Measurements from ENCODE around the gene TMEM132D.

The TMEM132D gene

DNA sequence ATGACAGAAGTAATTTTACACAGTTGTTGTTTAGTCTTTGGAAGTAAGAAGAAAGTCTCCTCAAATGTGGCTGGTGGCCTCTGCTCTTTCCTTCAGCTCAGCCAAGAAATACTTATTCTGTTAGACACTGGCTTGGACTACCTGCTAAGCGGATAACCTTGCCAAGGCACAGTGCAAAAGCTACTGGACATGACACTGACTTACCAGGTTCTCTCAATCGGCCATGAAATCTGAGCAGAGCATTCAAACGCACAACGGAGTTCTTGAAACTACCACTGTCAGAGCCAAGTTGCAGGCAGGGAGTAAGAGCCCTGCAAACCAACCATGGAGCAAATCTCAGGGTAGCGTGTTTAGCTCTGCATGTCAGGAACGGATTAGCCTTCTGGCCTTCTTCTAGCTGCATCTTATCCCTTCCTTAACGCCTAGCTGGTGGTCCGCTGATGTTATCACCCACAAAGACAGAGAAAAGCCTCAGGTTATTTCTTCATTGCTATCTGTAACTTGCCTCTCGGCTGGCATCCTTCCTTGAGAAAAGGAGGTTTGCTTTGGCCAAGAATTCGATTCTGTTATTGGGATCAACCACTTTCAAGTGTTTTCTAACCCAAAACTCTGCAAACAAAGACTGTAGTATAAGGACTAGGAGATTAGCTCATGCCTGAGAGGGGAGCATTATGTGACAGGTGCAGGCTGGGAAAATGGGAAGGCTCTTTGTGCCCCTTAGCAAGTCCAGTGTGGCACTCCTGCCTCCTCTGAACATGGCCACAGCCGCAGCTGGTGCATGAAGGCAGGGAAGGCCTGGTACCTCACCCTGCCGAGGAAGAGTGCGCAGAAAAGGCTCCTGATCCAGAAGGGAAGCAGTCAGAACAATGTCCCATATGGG, 827.1 kb downstream of the TMEM132D start:
- no peak for DNase-seq
- H3K27ac Mint-ChIP-seq, result peak overlapping the region; percentile 29
- H3K4me3 Mint-ChIP-seq, result no peak overlapping the region
- TF ChIP-seq, protein P1, sequence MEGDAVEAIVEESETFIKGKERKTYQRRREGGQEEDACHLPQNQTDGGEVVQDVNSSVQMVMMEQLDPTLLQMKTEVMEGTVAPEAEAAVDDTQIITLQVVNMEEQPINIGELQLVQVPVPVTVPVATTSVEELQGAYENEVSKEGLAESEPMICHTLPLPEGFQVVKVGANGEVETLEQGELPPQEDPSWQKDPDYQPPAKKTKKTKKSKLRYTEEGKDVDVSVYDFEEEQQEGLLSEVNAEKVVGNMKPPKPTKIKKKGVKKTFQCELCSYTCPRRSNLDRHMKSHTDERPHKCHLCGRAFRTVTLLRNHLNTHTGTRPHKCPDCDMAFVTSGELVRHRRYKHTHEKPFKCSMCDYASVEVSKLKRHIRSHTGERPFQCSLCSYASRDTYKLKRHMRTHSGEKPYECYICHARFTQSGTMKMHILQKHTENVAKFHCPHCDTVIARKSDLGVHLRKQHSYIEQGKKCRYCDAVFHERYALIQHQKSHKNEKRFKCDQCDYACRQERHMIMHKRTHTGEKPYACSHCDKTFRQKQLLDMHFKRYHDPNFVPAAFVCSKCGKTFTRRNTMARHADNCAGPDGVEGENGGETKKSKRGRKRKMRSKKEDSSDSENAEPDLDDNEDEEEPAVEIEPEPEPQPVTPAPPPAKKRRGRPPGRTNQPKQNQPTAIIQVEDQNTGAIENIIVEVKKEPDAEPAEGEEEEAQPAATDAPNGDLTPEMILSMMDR (IDR thresholded peaks at IDR 0.05), result no peak
- peaks cover 14% of the 10 kb centered on the region for H3K27me3 Mint-ChIP-seq (ENCODE audit: low read depth, poor library complexity)
- no peaks in the 10 kb centered on the region for H3K9me3 Mint-ChIP-seq
- no peaks in the 10 kb centered on the region for H3K36me3 Mint-ChIP-seq (ENCODE audit: low read depth)
- peaks cover 16% of the 10 kb centered on the region for H3K4me1 Mint-ChIP-seq

DNA sequence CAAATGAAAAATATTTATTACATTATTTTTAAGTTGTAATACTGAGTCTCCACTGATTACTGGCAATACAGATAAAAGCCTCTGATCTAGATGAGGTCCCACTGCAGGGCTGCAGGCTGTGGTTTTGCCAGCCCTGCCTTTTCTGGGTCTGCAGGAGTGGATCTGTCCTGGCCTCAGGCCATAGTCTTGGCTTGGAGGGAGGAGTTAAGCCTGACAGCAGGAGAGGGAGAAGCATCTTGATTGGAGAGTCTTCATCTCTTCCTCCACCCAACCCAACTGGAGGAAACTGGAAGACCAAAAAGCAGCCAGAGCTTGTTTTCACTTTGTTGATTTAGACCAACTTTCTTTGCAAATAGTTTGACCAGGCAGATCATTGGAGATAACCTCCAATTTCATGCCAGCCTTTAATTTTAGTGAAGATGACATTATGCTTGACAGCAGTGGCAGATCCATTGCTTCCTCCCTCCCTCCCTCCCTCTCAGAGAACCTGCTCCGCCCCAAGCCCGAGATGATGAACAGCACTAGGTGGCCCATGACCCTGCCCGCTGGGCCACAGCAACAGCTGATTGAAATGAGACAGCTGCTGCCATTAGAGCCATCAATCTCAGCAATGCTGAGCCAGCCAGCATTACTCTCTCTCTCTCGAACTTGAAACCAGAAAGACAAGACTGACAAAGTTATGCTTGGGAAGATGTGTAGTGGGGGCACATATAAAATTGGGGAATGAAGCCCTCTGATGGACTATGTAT, 828.2 kb downstream of the TMEM132D start:
- Mint-ChIP-seq H3K27me3 (ENCODE audit: low read depth, poor library complexity) (peaks cover 15% of the 10 kb centered on the region), H3K36me3 (ENCODE audit: low read depth) (no peaks in the 10 kb centered on the region), H3K9me3 (no peaks in the 10 kb centered on the region), H3K4me3 (no peak overlapping the region), H3K27ac (no peak overlapping the region), H3K4me1 (peaks cover 16% of the 10 kb centered on the region)
- peak; percentile 32 for DNase-seq
- TF ChIP-seq, protein P1 (IDR thresholded peaks at IDR 0.05), result no peak

DNA sequence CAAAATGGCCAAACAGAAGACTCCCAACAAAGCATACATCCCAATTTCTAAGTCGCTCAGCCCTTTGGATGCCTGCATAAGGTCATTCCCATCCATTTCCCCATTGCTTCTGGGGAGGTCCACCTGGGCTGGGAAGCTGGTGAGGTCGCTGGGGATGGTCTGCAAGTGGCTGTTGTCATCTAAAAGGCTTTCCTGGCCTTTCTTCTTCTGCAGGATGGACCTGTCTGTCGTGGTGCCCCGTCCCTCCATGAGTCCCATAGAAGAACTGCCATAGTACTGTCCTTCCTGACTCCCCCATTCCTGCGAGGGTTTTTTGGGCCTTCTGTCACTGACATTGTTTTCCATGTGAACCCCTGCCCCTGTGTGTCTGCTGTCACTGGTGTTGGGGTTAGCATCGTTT, 829.4 kb downstream of the TMEM132D start:
- no peak overlapping the region for H3K4me3 Mint-ChIP-seq
- H3K9me3 Mint-ChIP-seq, result no peaks in the 10 kb centered on the region
- peaks cover 16% of the 10 kb centered on the region for H3K4me1 Mint-ChIP-seq
- H3K27me3 Mint-ChIP-seq (ENCODE audit: low read depth, poor library complexity), result peaks cover 19% of the 10 kb centered on the region
- H3K36me3 Mint-ChIP-seq (ENCODE audit: low read depth), result no peaks in the 10 kb centered on the region
- H3K27ac Mint-ChIP-seq, result no peak overlapping the region
- no peak for DNase-seq
- TF ChIP-seq, protein P1 (IDR thresholded peaks at IDR 0.05), result no peak

DNA sequence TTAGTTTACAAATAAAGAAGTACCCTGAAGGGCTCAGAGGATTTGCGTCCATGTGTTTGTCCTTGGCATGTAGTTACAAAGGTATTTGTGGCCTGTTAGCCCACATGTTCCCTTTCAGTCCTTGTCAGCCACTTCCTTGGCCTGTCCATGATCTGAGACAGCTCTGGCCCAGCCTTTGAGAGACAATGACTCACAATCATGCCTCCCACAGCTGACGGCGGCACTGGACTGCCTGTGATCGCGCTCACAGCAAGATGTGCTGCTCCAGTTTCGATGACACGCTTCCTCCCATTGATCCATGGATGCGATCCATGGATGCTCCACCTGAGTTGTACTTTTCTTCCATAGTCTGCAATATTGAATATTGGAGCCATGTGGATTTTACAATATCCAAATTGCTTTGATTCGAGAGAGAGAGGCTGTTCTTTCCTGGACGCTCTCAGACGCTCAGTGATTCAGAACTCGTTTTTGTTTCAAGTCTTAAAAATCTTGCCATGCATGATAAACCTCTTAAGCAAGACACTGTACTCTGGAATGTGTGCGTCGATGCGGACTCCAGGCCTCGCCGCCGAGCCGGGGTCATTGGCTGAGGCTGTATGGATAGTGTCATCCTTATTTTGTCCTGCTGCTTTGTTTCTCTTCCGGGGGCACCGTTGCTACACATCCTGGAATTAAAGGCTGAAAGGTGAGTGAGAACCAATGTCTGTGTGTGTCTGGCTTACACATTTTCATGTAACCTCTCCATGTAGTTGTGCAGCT, 830.5 kb downstream of the TMEM132D start:
- Mint-ChIP-seq H3K4me1 (peaks cover 16% of the 10 kb centered on the region), H3K27me3 (ENCODE audit: low read depth, poor library complexity) (peaks cover 19% of the 10 kb centered on the region), H3K9me3 (no peaks in the 10 kb centered on the region), H3K27ac (no peak overlapping the region), H3K4me3 (no peak overlapping the region), H3K36me3 (ENCODE audit: low read depth) (no peaks in the 10 kb centered on the region)
- DNase-seq, result no peak
- TF ChIP-seq, protein P1 (IDR thresholded peaks at IDR 0.05), result no peak

DNA sequence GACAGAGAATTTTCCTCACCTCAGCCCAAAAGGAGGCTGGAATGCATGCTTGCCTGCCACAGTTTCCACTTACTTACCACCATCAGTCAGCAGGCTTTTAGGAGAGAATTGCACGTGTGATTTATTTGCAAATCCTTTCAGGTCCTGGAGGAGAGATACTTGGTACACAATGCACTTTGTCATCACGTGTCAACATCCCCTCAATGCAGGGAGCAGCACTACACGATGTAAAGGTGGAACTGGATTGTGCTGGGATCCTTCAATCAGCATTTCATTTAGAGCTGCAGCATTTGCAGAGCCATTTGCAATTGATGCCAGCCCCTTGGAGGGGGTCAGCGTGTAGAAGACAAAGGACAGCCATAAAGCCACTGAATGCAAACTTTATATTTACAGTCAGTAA, 832.5 kb downstream of the TMEM132D start:
- TF ChIP-seq, protein P1 (IDR thresholded peaks at IDR 0.05), result no peak
- no peak overlapping the region for H3K4me3 Mint-ChIP-seq
- H3K36me3 Mint-ChIP-seq (ENCODE audit: low read depth), result no peaks in the 10 kb centered on the region
- no peak for DNase-seq
- H3K4me1 Mint-ChIP-seq, result peaks cover 11% of the 10 kb centered on the region
- H3K27me3 Mint-ChIP-seq (ENCODE audit: low read depth, poor library complexity), result peaks cover 16% of the 10 kb centered on the region
- no peak overlapping the region for H3K27ac Mint-ChIP-seq
- no peaks in the 10 kb centered on the region for H3K9me3 Mint-ChIP-seq

Data from nephron progenitor cell (in vitro differentiated cells).